ENCODE measurements around the gene CHST14. TPM values are rescaled to one million over a fixed set of nuclear protein-coding genes. Genes with fewer than 3 reads are reported as not detected.

Gene CHST14
- polyA plus RNA-seq, 1 of the 3 experiments (the other 2 are of a cell fraction) = 43.2 TPM

DNA sequence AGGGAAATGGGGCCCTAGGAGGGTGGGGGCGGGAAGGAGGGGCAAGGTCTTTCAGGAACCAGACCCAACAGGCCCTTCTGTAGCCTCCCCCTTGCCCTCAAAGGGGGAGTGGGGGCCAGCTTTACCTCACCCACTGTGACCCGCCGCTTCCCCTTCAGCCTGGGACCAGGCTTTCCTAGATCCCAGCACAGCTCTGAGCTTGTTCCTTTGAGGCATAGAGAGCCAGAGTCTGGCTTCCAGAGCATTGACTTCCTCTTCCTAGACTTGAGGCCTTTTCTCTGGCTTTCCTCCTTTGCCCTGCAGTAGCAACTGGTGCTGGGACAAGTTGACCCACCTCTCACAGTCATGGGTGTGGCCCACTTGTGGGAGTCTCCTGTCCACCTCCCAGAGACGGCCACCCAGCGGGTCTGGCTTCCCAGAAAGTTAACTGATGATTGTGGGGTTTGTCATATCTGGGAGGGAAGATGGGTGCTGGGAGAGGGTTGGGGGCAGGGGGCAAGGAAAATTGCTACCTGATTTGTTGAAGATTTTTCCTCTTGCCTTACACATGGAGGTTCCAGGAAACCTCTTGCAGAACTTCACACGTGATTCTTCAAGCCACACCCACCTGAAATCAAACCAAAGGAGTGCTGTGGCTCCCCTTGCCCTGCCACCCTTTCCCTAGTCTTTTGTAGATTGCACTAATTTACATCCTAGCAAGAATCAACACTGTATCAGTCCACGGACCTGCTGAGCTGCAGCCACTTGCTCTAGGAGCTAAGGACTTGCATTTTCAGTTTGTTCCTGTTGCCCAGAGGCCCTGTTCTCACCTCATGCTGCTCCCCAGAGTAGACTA, 4.1 kb upstream of the CHST14 start:
- Histone ChIP-seq H3K9ac (no peak overlapping the region), H3K4me3 (ENCODE audit: low read depth in 2 of 2, low read length in 1 of 2) (no peak overlapping the region), H3K27ac (ENCODE audit: low read depth in 2 of 2, low read length in 1 of 2) (no peak overlapping the region), H3K4me1 (ENCODE audit: control insufficient read depth in 1 of 2, insufficient read depth in 2 of 2, low read depth in 1 of 2, low read length in 1 of 2) (peaks cover 8 to 15% of the 10 kb centered on the region in 2 experiments; a peak in 2 of 4 replicates), H3K9me2 (no peaks in the 10 kb centered on the region), H3K9me3 (no peaks in the 10 kb centered on the region), H3K4me2 (no peak overlapping the region), H4K20me1 (ENCODE audit: insufficient read depth) (no peaks in the 10 kb centered on the region), H3K79me2 (ENCODE audit: insufficient read depth) (peaks cover 5% of the 10 kb centered on the region; the same call in 1 of the 2 replicates), H3K27me3 (ENCODE audit: insufficient read depth) (no peaks in the 10 kb centered on the region), H2AFZ (ENCODE audit: low read depth) (no peak overlapping the region), H3K36me3 (replicated peaks in 1 of 2; ENCODE audit: control insufficient read depth in 1 of 2, insufficient read depth in 2 of 2, low read length in 1 of 2) (peaks cover 4 to 36% of the 10 kb centered on the region in 2 experiments), H3F3A (replicated peaks; ENCODE audit: insufficient read depth) (peaks cover 23% of the 10 kb centered on the region)
- CTCF ChIA-PET = interaction anchor here (0.8 to 2.0 kb wide), 3 partner anchors 22 to 40 kb away, joined by 3 to 4 read pairs (median 3); no protein-coding TSS in a partner anchor
- POLR2A ChIA-PET = no interaction called here
- DNase-seq = no peak
- WGBS (ENCODE audit: low lambda C conversion rate) = 97% methylated on average over 7 of the region's 7 CpGs
- TF ChIP-seq NFIC (IDR thresholded peaks at IDR 0.05; ENCODE audit: borderline replicate concordance) (no peak), FOSL2 (IDR thresholded peaks at IDR 0.05; ENCODE audit: borderline replicate concordance, low read depth) (no peak), FOXM1 (IDR thresholded peaks at IDR 0.05; ENCODE audit: low read depth) (no peak), EP300 (IDR thresholded peaks at IDR 0.05; ENCODE audit: borderline replicate concordance in 1 of 2, low read depth in 1 of 2, low read length in 1 of 2) (no peak), JUND (IDR thresholded peaks at IDR 0.05) (no peak), ELF1 (IDR thresholded peaks at IDR 0.05) (no peak), RFX5 (IDR thresholded peaks at IDR 0.05; ENCODE audit: low read length) (no peak), CHD2 (IDR thresholded peaks at IDR 0.05; ENCODE audit: low read length, partially characterized antibody) (no peak), SIN3A (IDR thresholded peaks at IDR 0.05; ENCODE audit: borderline replicate concordance, low read depth, low read length) (no peak), NRF1 (IDR thresholded peaks at IDR 0.05; ENCODE audit: low read depth, low read length) (no peak)
- TF ChIP-seq, protein P1, sequence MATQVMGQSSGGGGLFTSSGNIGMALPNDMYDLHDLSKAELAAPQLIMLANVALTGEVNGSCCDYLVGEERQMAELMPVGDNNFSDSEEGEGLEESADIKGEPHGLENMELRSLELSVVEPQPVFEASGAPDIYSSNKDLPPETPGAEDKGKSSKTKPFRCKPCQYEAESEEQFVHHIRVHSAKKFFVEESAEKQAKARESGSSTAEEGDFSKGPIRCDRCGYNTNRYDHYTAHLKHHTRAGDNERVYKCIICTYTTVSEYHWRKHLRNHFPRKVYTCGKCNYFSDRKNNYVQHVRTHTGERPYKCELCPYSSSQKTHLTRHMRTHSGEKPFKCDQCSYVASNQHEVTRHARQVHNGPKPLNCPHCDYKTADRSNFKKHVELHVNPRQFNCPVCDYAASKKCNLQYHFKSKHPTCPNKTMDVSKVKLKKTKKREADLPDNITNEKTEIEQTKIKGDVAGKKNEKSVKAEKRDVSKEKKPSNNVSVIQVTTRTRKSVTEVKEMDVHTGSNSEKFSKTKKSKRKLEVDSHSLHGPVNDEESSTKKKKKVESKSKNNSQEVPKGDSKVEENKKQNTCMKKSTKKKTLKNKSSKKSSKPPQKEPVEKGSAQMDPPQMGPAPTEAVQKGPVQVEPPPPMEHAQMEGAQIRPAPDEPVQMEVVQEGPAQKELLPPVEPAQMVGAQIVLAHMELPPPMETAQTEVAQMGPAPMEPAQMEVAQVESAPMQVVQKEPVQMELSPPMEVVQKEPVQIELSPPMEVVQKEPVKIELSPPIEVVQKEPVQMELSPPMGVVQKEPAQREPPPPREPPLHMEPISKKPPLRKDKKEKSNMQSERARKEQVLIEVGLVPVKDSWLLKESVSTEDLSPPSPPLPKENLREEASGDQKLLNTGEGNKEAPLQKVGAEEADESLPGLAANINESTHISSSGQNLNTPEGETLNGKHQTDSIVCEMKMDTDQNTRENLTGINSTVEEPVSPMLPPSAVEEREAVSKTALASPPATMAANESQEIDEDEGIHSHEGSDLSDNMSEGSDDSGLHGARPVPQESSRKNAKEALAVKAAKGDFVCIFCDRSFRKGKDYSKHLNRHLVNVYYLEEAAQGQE (IDR thresholded peaks at IDR 0.05; ENCODE audit: low read depth, low read length) = no peak
- TF ChIP-seq, protein P2, sequence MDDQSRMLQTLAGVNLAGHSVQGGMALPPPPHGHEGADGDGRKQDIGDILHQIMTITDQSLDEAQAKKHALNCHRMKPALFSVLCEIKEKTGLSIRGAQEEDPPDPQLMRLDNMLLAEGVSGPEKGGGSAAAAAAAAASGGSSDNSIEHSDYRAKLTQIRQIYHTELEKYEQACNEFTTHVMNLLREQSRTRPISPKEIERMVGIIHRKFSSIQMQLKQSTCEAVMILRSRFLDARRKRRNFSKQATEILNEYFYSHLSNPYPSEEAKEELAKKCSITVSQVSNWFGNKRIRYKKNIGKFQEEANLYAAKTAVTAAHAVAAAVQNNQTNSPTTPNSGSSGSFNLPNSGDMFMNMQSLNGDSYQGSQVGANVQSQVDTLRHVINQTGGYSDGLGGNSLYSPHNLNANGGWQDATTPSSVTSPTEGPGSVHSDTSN (IDR thresholded peaks at IDR 0.05) = no peak
- TF ChIP-seq, protein P3, sequence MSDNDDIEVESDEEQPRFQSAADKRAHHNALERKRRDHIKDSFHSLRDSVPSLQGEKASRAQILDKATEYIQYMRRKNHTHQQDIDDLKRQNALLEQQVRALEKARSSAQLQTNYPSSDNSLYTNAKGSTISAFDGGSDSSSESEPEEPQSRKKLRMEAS (IDR thresholded peaks at IDR 0.05; ENCODE audit: low read depth) = no peak
- TF ChIP-seq, protein P4, sequence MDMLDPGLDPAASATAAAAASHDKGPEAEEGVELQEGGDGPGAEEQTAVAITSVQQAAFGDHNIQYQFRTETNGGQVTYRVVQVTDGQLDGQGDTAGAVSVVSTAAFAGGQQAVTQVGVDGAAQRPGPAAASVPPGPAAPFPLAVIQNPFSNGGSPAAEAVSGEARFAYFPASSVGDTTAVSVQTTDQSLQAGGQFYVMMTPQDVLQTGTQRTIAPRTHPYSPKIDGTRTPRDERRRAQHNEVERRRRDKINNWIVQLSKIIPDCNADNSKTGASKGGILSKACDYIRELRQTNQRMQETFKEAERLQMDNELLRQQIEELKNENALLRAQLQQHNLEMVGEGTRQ (IDR thresholded peaks at IDR 0.05; ENCODE audit: borderline replicate concordance, low read depth, low read length) = no peak
- TF ChIP-seq, protein P5, sequence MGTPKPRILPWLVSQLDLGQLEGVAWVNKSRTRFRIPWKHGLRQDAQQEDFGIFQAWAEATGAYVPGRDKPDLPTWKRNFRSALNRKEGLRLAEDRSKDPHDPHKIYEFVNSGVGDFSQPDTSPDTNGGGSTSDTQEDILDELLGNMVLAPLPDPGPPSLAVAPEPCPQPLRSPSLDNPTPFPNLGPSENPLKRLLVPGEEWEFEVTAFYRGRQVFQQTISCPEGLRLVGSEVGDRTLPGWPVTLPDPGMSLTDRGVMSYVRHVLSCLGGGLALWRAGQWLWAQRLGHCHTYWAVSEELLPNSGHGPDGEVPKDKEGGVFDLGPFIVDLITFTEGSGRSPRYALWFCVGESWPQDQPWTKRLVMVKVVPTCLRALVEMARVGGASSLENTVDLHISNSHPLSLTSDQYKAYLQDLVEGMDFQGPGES (IDR thresholded peaks at IDR 0.05; ENCODE audit: low read depth, low read length) = no peak

All from SK-N-SH (cell line).